HepG2 (cell line): ENCODE results near the gene TAL2. TPM values are rescaled to one million over a fixed set of nuclear protein-coding genes. Genes with fewer than 3 reads are reported as not detected.
A peak's percentile ranks its signal among the peaks of the same experiment; 100 is the strongest.

Experiments used
- ATAC-seq: fragments of 200-7000 bp; cut with Tn5 transposase; 3 replicates; pipeline ENCODE4 v1.9.1; 2020; ENCODE audit warnings: mild to moderate bottlenecking, moderate library complexity
- BruUV-seq: library from RNA; stranded (reverse); fragments of 400-500 nt; replicated peaks from 2 replicates; lab custom pipeline; 2021; lab: Mats Ljungman, UMichigan
- CTCF ChIA-PET: fragments of 300-600 bp; formaldehyde crosslinking; extraction: SDS; loops from one replicate; lab custom pipeline; 2021; ENCODE audit warnings: low total read pairs, inconsistent platforms, low intra/inter-chr PET ratio; lab: Yijun Ruan, JAX
- POLR2A ChIA-PET: fragments of 350-600 bp; sonication (Branson Sonifier 250); formaldehyde crosslinking; loops from one replicate; lab custom pipeline; 2020; ENCODE audit warnings: antibody characterized with exemption, inconsistent platforms; lab: Yijun Ruan, JAX
- DNase-seq: peaks from one replicate; pipeline ENCODE4 v3.0.0-alpha.2; 2015; ENCODE audit warnings: low spot score
- FAIRE-seq: peaks from 3 replicates; lab custom pipeline; 2011; peaks lifted over from hg19 to GRCh38; lab: Jason Lieb, UNC
- H2AFZ ChIP-seq: one replicate; pipeline ENCODE4 v1.6.1; 2011; ENCODE audit warnings: low read length, inconsistent platforms
- H3K27ac ChIP-seq: fragments of 300-600 bp; 3 replicates; pipeline ENCODE4 v1.8.0; 2011; ENCODE audit warnings: mixed run types, mild to moderate bottlenecking, mixed read lengths, low read length, inconsistent platforms; ENCODE audit not compliant: insufficient read depth; ENCODE audit errors: extremely low read length
- H3K27me3 ChIP-seq, 2 experiments: fragments of 200-600 bp in 1 of 2; 2 replicates in 1 of 2; 3 replicates in 1 of 2; pipeline versions ENCODE4 v1.6.0 to v1.8.0; 2011; ENCODE audit warnings: low read length in 2 of 2, mild to moderate bottlenecking in 2 of 2, moderate library complexity in 2 of 2, inconsistent platforms in 1 of 2; ENCODE audit not compliant: insufficient read depth in 2 of 2, control insufficient read depth in 1 of 2
- H3K36me3 ChIP-seq, 2 experiments: fragments of 200-600 bp in 1 of 2; replicated peaks in 1 of 2; 2 replicates in 1 of 2; 3 replicates in 1 of 2; pipeline versions ENCODE4 v1.5.1 to v1.8.0; 2011; ENCODE audit warnings: low read length in 2 of 2, inconsistent platforms in 1 of 2; ENCODE audit not compliant: insufficient read depth in 2 of 2, control insufficient read depth in 1 of 2
- H3K4me1 ChIP-seq: 2 replicates; pipeline ENCODE4 v1.5.1; 2012; ENCODE audit warnings: low read length, inconsistent platforms; ENCODE audit not compliant: insufficient read depth
- H3K4me2 ChIP-seq: 2 replicates; pipeline ENCODE4 v1.6.0; 2011; ENCODE audit warnings: low read depth, low read length, inconsistent platforms
- H3K4me3 ChIP-seq, 3 experiments: fragments of 200-600 bp in 1 of 3; sonication (generic), shearing (Covaris generic) in 1 of 3; replicated peaks in 1 of 3; 2 replicates each; pipeline ENCODE4 v1.5.1; 2011 to 2016; ENCODE audit warnings: low read length in 3 of 3, inconsistent platforms in 2 of 3, low read depth in 2 of 3, mild to moderate bottlenecking in 2 of 3, control low read depth in 1 of 3, mixed read lengths in 1 of 3; ENCODE audit not compliant: insufficient read depth in 1 of 3
- H3K79me2 ChIP-seq: one replicate; pipeline ENCODE4 v1.6.1; 2011; ENCODE audit warnings: low read length, inconsistent platforms; ENCODE audit not compliant: insufficient read depth
- H3K9ac ChIP-seq: 2 replicates; pipeline ENCODE4 v1.6.0; 2011; ENCODE audit warnings: mild to moderate bottlenecking, low read depth, low read length, inconsistent platforms; ENCODE audit not compliant: insufficient read depth
- H3K9me3 ChIP-seq: 2 replicates; pipeline ENCODE4 v1.5.1; 2012; ENCODE audit warnings: mild to moderate bottlenecking, low read length
- H4K20me1 ChIP-seq: 2 replicates; pipeline ENCODE4 v1.6.0; 2011; ENCODE audit warnings: inconsistent platforms, mild to moderate bottlenecking, low read length, moderate library complexity; ENCODE audit not compliant: insufficient read depth
- DNMT1 ChIP-seq: sonication (generic); formaldehyde crosslinking; IDR thresholded peaks from 2 replicates; pipeline ENCODE4 v1.5.1; 2020; ENCODE audit warnings: mild to moderate bottlenecking, missing genetic modification reagents
- GTF2F1 ChIP-seq: fragments of 150-350 bp; IDR thresholded peaks from 2 replicates; pipeline ENCODE4 v1.6.1; 2014; ENCODE audit warnings: low read length
- MED8 ChIP-seq: sonication (generic); formaldehyde crosslinking; IDR thresholded peaks from 2 replicates; pipeline ENCODE4 v1.8.1; 2023; ENCODE audit warnings: mild to moderate bottlenecking, missing genetic modification reagents; ENCODE audit not compliant: insufficient replicate concordance
- NFYB ChIP-seq: sonication (generic); formaldehyde crosslinking; IDR thresholded peaks from 2 replicates; pipeline ENCODE4 v1.4.0; 2020; ENCODE audit warnings: missing genetic modification reagents
- SNRNP70 ChIP-seq: fragments of 200-400 bp; formaldehyde crosslinking; IDR thresholded peaks from 2 replicates; pipeline ENCODE4 v1.6.1; 2017; ENCODE audit warnings: mild to moderate bottlenecking, low read depth, low read length, moderate library complexity
- ZNF510 ChIP-seq: sonication (generic); formaldehyde crosslinking; IDR thresholded peaks from 2 replicates; pipeline ENCODE4 v1.4.0; 2020; ENCODE audit warnings: low read depth, mild to moderate bottlenecking, missing genetic modification reagents
- ZNF558 ChIP-seq: sonication (generic); formaldehyde crosslinking; IDR thresholded peaks from 2 replicates; pipeline ENCODE4 v1.9.0; 2022; ENCODE audit warnings: mild to moderate bottlenecking, missing genetic modification reagents, borderline replicate concordance
- ZNF569 ChIP-seq: sonication (generic); formaldehyde crosslinking; IDR thresholded peaks from 2 replicates; pipeline ENCODE4 v1.5.0; 2020; ENCODE audit warnings: mild to moderate bottlenecking, missing genetic modification reagents, moderate library complexity, borderline replicate concordance
- WGBS: methylation state at CpG from one replicate; pipeline ENCODE4 v1.1.6; 2017; ENCODE audit warnings: low lambda C conversion rate; 5-methylcytosine and 5-hydroxymethylcytosine counted together
- in situ Hi-C: cut with HindIII; loops from 2 replicates; pipeline ENCODE4 v1.10.0; 2017; ENCODE audit warnings: low pct_unique_long_range_greater_than_20kb; ENCODE audit not compliant: extremely low pct_ligation_motif_present
- intact Hi-C: fragments of 100-400 bp; cut with micrococcal nuclease; formaldehyde crosslinking; loops from one replicate; pipeline ENCODE4 v1.10.0; 2022; ENCODE audit not compliant: unreplicated experiment
- polyA plus RNA-seq, 8 experiments: library from polyadenylated mRNA; depleted of rRNA in 3 of 8; stranded (reverse) in 7 of 8; unstranded in 1 of 8; fragments of >200 nt; fragmentation: Illumina TruSeq in 4 of 8; extraction: Trizol in 4 of 8; gene quantifications; 2 replicates each; pipeline versions ENCODE4 v1.2.1 to v1.2.3, GENCODE V29; 2011 to 2016; ENCODE audit warnings: low read depth in 4 of 8, missing spikeins in 1 of 8, mixed read lengths in 1 of 8; ENCODE audit not compliant: insufficient read depth in 1 of 8
- total RNA-seq, 5 experiments: library from RNA; depleted of rRNA; stranded (reverse); fragments of >200 nt; fragmentation: Illumina TruSeq; extraction: Trizol; gene quantifications; 2 replicates each; pipeline ENCODE4 v1.2.3, GENCODE V29; 2016; ENCODE audit warnings: low read depth in 1 of 5

The TAL2 gene
- total and polyA plus RNA-seq, 2 of the 13 experiments (the other 11 are each of a cell fraction or from before 2014, with no cell fraction given) = 0.22 TPM; not detected in 1

DNA sequence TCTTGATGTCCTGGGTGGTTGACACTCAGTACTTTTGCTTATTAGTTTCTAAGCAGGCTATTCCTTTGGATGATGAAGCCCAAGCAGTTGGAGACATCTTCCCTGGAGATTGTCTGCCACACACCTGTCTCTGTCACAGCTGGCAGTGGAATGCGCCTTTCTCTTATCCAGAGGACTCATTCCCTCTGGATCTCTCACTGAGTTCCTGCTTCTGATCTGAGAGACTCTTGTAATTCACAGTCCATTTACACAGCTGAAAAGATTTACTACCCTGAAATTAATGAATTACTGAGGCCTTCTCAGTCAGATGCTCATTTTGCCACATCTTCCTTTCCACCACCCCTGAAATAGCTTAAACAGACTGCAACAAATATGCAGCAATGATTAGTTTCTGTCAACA, 15.9 kb downstream of the TAL2 start:
- Histone ChIP-seq H3K27ac (no peak overlapping the region), H3K4me2 (no peak overlapping the region), H3K36me3 (no peaks in the 10 kb centered on the region), H3K4me3 (no peak overlapping the region), H4K20me1 (no peaks in the 10 kb centered on the region), H3K27me3 (no peaks in the 10 kb centered on the region; a peak in 1 of 5 replicates), H3K9ac (no peak overlapping the region), H3K9me3 (no peaks in the 10 kb centered on the region), H2AFZ (no peak overlapping the region), H3K4me1 (peaks cover 39% of the 10 kb centered on the region), H3K79me2 (no peaks in the 10 kb centered on the region)
- intact Hi-C loops (loop anchor here (5.0 kb wide), 1 partner anchor 46 kb away; no protein-coding TSS in a partner anchor), in situ Hi-C loops (no loop called here)
- WGBS = 30% methylated on average over 1 of the region's 1 CpG
- FAIRE-seq = no peak
- DNase-seq = no peak
- no peak for ATAC-seq
- TF ChIP-seq DNMT1 = no peak
- TF ChIP-seq ZNF569 (CRISPR knock-in tag) = no peak
- no TSS peak for BruUV-seq
- ChIA-PET CTCF (no interaction called here), POLR2A (interaction anchor here (1.4 kb wide), 1 partner anchor 16 kb away, joined by 6 read pairs; the partner anchor contains the start of gene TMEM38B)

DNA sequence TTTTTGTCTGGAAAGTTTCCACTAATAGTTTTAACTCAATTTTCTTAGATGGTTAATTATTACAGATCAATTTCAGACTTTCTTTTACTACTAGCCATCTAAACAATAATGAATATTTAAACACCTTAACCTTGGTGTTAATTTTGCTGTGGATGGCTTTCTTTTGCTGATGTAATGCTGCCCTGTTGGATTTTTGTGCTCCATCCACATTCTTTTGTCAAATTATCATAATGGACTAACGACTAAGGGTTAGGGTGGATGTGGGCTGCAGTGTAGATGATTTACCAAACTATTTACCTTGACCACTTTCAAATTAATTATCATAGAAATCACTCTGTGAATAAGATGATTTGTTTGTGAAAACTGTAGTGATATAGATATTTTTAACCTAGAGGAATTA, 16.5 kb downstream of the TAL2 start:
- Histone ChIP-seq H3K9me3 (no peaks in the 10 kb centered on the region), H3K36me3 (no peaks in the 10 kb centered on the region), H3K27me3 (no peaks in the 10 kb centered on the region; a peak in 1 of 5 replicates), H3K9ac (no peak overlapping the region), H3K27ac (no peak overlapping the region), H3K4me2 (peak overlapping the region; percentile 65; the same call in 1 of the 2 replicates), H3K4me3 (no peak overlapping the region; a peak in 1 of 6 replicates), H3K4me1 (peaks cover 32% of the 10 kb centered on the region), H2AFZ (no peak overlapping the region), H3K79me2 (no peaks in the 10 kb centered on the region), H4K20me1 (no peaks in the 10 kb centered on the region)
- ChIA-PET CTCF (no interaction called here), POLR2A (interaction anchor here (1.4 kb wide), 1 partner anchor 16 kb away, joined by 6 read pairs; the partner anchor contains the start of gene TMEM38B)
- WGBS = 6% methylated on average over 1 of the region's 1 CpG
- in situ Hi-C loops (no loop called here), intact Hi-C loops (loop anchor here (5.0 kb wide), 1 partner anchor 46 kb away; no protein-coding TSS in a partner anchor)
- TF ChIP-seq SNRNP70 (no peak), ZNF558 (CRISPR knock-in tag) (no peak), GTF2F1 (no peak), ZNF510 (CRISPR knock-in tag) (no peak), MED8 (no peak), NFYB (no peak)
- DNase-seq (no peak), ATAC-seq (no peak), FAIRE-seq (no peak)
- no TSS peak for BruUV-seq
